Astrocyte (in vitro differentiated cells and primary cell): ENCODE results near the gene PTPRK. TPM values are rescaled to one million over a fixed set of nuclear protein-coding genes. Genes with fewer than 3 reads are reported as not detected.
"Not testable (repeated sequence)": the region's sequence is repeated elsewhere in the genome, so short reads cannot be mapped to it uniquely, and the experiment has no call there.

Experiments
- DNase-seq: peaks from one replicate; pipeline ENCODE4 v3.0.0-alpha.2; 2010; ENCODE audit warnings: low read depth
- FAIRE-seq: peaks from 2 replicates; lab custom pipeline; 2011; peaks lifted over from hg19 to GRCh38; lab: Jason Lieb, UNC
- H2AFZ ChIP-seq: 2 replicates; pipeline ENCODE4 v1.6.0; 2012; ENCODE audit warnings: low read depth, low read length, inconsistent platforms
- H3K27ac ChIP-seq: 2 replicates; pipeline ENCODE4 v1.5.1; 2011; ENCODE audit warnings: low read depth, low read length, inconsistent platforms
- H3K27me3 ChIP-seq: 2 replicates; pipeline ENCODE4 v1.6.0; 2011; ENCODE audit warnings: low read length, inconsistent platforms; ENCODE audit not compliant: insufficient read depth
- H3K36me3 ChIP-seq: 2 replicates; pipeline ENCODE4 v1.5.1; 2011; ENCODE audit warnings: low read length, inconsistent platforms; ENCODE audit not compliant: insufficient read depth
- H3K4me1 ChIP-seq: 2 replicates; pipeline ENCODE4 v1.5.1; 2011; ENCODE audit warnings: low read length, inconsistent platforms; ENCODE audit not compliant: insufficient read depth
- H3K4me2 ChIP-seq: 2 replicates; pipeline ENCODE4 v1.6.0; 2012; ENCODE audit warnings: low read length, inconsistent platforms
- H3K4me3 ChIP-seq: 2 replicates; pipeline ENCODE4 v1.5.1; 2011; ENCODE audit warnings: low read depth, mild to moderate bottlenecking, low read length, inconsistent platforms; ENCODE audit not compliant: insufficient read depth
- H3K79me2 ChIP-seq: 2 replicates; pipeline ENCODE4 v1.6.0; 2012; ENCODE audit warnings: mild to moderate bottlenecking, low read length, inconsistent platforms; ENCODE audit not compliant: insufficient read depth
- H3K9ac ChIP-seq: 2 replicates; pipeline ENCODE4 v1.6.0; 2012; ENCODE audit warnings: mild to moderate bottlenecking, low read length, inconsistent platforms
- H3K9me3 ChIP-seq: 2 replicates; pipeline ENCODE4 v1.5.1; 2012; ENCODE audit warnings: low read depth, mild to moderate bottlenecking, low read length, inconsistent platforms; ENCODE audit not compliant: insufficient read depth
- H4K20me1 ChIP-seq: 2 replicates; pipeline ENCODE4 v1.6.0; 2012; ENCODE audit warnings: low read length, inconsistent platforms; ENCODE audit not compliant: insufficient read depth
- H3K27ac Mint-ChIP-seq: one replicate; pipeline ENCODE4 v1.8.0; 2021; ENCODE audit warnings: mild to moderate bottlenecking, mixed read lengths; ENCODE audit not compliant: unreplicated experiment
- H3K27me3 Mint-ChIP-seq: one replicate; pipeline ENCODE4 v1.8.0; 2021; ENCODE audit warnings: low read depth, mixed read lengths; ENCODE audit not compliant: unreplicated experiment
- H3K36me3 Mint-ChIP-seq: one replicate; pipeline ENCODE4 v1.8.0; 2021; ENCODE audit warnings: low read depth, mixed read lengths; ENCODE audit not compliant: unreplicated experiment
- H3K4me1 Mint-ChIP-seq: one replicate; pipeline ENCODE4 v1.8.0; 2021; ENCODE audit warnings: low read depth, mixed read lengths; ENCODE audit not compliant: unreplicated experiment
- H3K4me3 Mint-ChIP-seq: one replicate; pipeline ENCODE4 v1.8.0; 2021; ENCODE audit warnings: mild to moderate bottlenecking, moderate library complexity, mixed read lengths; ENCODE audit not compliant: unreplicated experiment
- H3K9me3 Mint-ChIP-seq: one replicate; pipeline ENCODE4 v1.8.0; 2021; ENCODE audit warnings: mild to moderate bottlenecking, mixed read lengths; ENCODE audit not compliant: unreplicated experiment
- EZH2 ChIP-seq: IDR thresholded peaks from 2 replicates; pipeline ENCODE4 v1.6.1; 2012; ENCODE audit warnings: mild to moderate bottlenecking, low read length, inconsistent platforms; ENCODE audit not compliant: insufficient read depth
- total RNA-seq: library from RNA; stranded (reverse); gene quantifications from 2 replicates; pipeline ENCODE4 v1.2.1, GENCODE V29; 2021
- TF ChIP-seq, protein P1 (sequence below): IDR thresholded peaks from 2 replicates; pipeline ENCODE4 v1.5.1; 2011; ENCODE audit warnings: low read depth, mild to moderate bottlenecking, inconsistent platforms, low read length, moderate library complexity; ENCODE audit not compliant: insufficient read depth

Gene PTPRK
- total RNA-seq, 1 donor from 2014 or later: 159 TPM

- Histone ChIP-seq H3K9me3 (no peaks in the 10 kb centered on the region), H3K79me2 (no peaks in the 10 kb centered on the region), H3K4me1 (no peaks in the 10 kb centered on the region), H3K4me3 (no peak overlapping the region), H2AFZ (no peak overlapping the region), H3K27ac (no peak overlapping the region), H4K20me1 (no peaks in the 10 kb centered on the region), H3K36me3 (peaks cover 10% of the 10 kb centered on the region), H3K27me3 (no peaks in the 10 kb centered on the region), H3K4me2 (no peak overlapping the region), H3K9ac (no peak overlapping the region)
- no peak overlapping the region for H3K27ac Mint-ChIP-seq
- no peaks in the 10 kb centered on the region for H3K9me3 Mint-ChIP-seq
- TF ChIP-seq, protein P1, sequence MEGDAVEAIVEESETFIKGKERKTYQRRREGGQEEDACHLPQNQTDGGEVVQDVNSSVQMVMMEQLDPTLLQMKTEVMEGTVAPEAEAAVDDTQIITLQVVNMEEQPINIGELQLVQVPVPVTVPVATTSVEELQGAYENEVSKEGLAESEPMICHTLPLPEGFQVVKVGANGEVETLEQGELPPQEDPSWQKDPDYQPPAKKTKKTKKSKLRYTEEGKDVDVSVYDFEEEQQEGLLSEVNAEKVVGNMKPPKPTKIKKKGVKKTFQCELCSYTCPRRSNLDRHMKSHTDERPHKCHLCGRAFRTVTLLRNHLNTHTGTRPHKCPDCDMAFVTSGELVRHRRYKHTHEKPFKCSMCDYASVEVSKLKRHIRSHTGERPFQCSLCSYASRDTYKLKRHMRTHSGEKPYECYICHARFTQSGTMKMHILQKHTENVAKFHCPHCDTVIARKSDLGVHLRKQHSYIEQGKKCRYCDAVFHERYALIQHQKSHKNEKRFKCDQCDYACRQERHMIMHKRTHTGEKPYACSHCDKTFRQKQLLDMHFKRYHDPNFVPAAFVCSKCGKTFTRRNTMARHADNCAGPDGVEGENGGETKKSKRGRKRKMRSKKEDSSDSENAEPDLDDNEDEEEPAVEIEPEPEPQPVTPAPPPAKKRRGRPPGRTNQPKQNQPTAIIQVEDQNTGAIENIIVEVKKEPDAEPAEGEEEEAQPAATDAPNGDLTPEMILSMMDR: no peak
- TF ChIP-seq EZH2: no peak
- H3K4me1 Mint-ChIP-seq: no peaks in the 10 kb centered on the region
- H3K4me3 Mint-ChIP-seq: no peak overlapping the region
- H3K27me3 Mint-ChIP-seq: no peaks in the 10 kb centered on the region
- H3K36me3 Mint-ChIP-seq: no peaks in the 10 kb centered on the region
- FAIRE-seq (no peak), DNase-seq (no peak)
Observed at GRCh38 chr6:127990074-127990473, 530.3 kb downstream of the PTPRK start.

GRCh38 chr6:127980996-127981395 is 539.4 kb downstream of the PTPRK start:
- Histone ChIP-seq H3K9me3 (no peaks in the 10 kb centered on the region), H3K4me2 (no peak overlapping the region), H3K36me3 (peaks cover 29% of the 10 kb centered on the region), H3K9ac (no peak overlapping the region), H3K27ac (no peak overlapping the region), H3K4me3 (no peak overlapping the region), H4K20me1 (no peaks in the 10 kb centered on the region), H2AFZ (no peak overlapping the region), H3K4me1 (no peaks in the 10 kb centered on the region), H3K27me3 (no peaks in the 10 kb centered on the region), H3K79me2 (no peaks in the 10 kb centered on the region)
- H3K36me3 Mint-ChIP-seq: peaks cover 9% of the 10 kb centered on the region
- TF ChIP-seq, protein P1: no peak
- TF ChIP-seq EZH2: no peak
- no peak overlapping the region for H3K27ac Mint-ChIP-seq
- FAIRE-seq (no peak), DNase-seq (no peak)
- no peak overlapping the region for H3K4me3 Mint-ChIP-seq
- H3K9me3 Mint-ChIP-seq: no peaks in the 10 kb centered on the region
- H3K4me1 Mint-ChIP-seq: no peaks in the 10 kb centered on the region
- H3K27me3 Mint-ChIP-seq: no peaks in the 10 kb centered on the region

DNA sequence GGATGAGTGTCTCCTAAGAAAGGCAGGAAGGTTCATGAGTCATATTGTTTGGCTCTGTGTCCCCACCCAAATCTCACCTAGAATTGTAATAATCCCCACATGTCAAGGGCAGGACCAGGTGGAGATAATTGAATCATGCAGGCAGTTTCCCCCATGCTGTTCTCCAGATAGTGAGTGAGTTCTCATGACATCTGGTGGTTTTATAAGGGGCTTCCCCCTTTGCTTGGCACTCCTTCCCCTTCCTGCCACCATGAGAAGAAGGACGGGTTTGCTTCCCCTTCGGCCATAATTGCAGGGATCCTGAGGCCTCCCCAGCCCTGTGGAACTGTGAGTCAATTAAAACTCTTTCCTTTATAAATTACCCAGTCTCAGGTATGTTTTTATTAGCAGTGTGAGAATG is 542.2 kb downstream of the PTPRK start:
- H3K27me3 ChIP-seq: not testable (repeated sequence)
- peaks cover 12% of the 10 kb centered on the region for H3K36me3 Mint-ChIP-seq

More for the DNA sequence above, 542.2 kb downstream of the PTPRK start:
- not testable (repeated sequence) for H3K4me1 Mint-ChIP-seq, H3K4me1 ChIP-seq, H3K9me3 Mint-ChIP-seq, H3K27ac Mint-ChIP-seq, H4K20me1 ChIP-seq, H3K79me2 ChIP-seq, H3K9me3 ChIP-seq, H3K4me3 ChIP-seq, H3K4me2 ChIP-seq, H3K27ac ChIP-seq, FAIRE-seq, H3K4me3 Mint-ChIP-seq, H3K27me3 Mint-ChIP-seq, H3K9ac ChIP-seq, H2AFZ ChIP-seq, DNase-seq
- H3K36me3 ChIP-seq: peaks cover 25% of the 10 kb centered on the region
